Nucleus accumbens (tissue), 56 donors: ENCODE measurements around the gene CDK11B.
A peak's percentile ranks its signal among the peaks of the same experiment; 100 is the strongest.
"Not testable (repeated sequence)": the region's sequence is repeated elsewhere in the genome, so short reads cannot be mapped to it uniquely, and the experiment has no call there.

ENCODE experiments used
- DNase-seq, 56 donors: peaks; one replicate each; lab custom pipeline; 2025; lab: John Stamatoyannopoulos, UW

Gene CDK11B

GRCh38 chr1:1601564-1602303 is 57.1 kb downstream of the CDK11B start:
- DNase-seq, result no peak

- no peak for DNase-seq
Measured at GRCh38 chr1:1600861-1601563, 57.8 kb downstream of the CDK11B start.

DNA sequence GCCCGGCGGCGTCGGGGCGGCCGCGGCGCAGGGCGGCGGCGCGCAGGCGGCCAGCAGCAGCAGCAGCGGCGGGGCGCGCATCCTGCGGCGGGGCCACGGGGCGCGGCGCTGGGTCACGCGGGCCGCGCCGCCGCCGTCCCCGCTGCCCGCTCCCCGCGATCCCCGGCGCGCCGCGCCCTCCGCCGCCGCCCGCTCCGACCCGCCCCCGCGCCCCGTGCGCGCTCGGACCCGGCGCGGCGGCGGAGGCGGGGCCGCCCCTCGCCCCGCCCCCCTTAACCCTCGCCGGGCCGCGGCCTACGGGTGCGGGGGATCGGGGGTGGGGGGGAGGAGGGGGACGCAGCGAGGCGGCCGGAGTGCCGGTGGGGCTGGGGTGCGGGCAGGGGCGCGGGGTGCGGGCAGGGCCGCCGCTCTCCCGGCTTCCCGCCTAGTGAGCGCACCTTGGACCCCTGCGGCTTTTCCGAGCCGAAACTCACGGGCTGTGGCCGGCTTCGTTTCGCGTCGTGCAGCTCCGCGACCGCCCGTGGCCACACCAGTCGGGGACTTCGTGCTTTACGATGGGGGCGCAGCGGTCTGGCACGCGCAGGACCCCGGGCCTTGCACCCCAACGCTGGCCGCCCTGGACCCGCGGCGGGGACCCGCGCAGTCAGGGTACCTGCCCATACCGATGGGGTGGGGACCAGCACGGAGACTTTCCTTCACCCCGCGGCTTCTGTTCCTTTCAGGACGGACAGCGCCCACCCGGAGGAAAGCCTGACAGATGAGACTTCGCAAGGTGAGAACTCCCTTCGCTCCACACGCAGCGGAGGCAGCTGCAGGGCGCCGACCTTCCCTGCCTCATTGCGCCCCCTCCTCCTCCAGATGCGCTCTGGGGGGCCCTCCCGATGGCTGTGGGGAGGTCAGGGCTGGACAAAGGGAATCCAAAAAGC is 58.6 kb downstream of the CDK11B start, which contains the start of gene FNDC10:
FNDC10 (minus strand) TSS at position 201 of the 926 bp plus-strand sequence; CDS start at position 81, 120 bp downstream.
- no peak for DNase-seq

DNA sequence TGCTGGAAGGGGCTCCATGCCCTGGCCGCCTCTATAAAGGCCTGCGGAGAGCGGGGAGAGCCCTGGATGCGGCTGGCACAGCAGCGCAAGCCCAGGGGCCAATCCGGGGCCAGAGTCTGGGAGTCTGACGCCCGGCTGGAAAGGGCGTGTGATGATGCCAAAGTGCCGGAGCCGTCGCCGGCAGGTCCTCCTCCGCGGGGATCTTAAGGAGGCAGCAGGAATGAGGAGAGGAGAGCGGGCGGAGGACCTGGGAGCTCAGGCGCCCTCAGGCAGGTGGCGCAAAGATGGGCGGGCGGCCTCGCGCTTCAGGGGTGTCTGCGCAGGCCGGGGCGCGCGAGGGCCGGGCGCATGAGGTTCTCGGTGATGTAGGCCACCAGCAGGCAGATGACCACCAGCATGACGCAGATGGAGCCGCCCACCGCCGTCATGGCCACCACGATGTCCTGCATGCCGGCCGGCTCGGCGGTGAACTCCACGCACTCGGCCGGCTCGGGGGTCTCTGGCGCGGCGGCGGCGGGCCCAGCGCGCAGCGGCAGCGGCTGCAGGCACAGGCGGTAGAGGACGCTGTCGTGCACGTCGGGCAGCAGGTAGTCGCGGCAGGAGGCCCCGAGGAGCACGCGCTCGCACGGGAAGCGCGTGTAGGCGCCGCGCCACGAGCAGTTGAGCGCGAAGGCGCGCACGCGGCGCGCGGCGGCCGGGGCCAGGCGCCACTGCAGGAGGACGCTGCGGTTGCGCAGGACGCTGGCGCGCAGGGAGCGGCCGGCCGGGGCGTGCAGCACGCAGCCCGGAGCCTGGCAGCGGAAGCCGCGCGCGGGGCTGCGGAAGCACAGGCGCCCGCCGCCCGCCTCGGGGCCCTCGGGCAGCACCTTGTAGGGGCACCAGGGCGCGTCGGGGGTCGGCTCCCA is 59.5 kb downstream of the CDK11B start:
- DNase-seq, result peak in 2 of 56 donors; percentile 2 to 22

GRCh38 chr1:1598720-1599029 is 60.1 kb downstream of the CDK11B start:
- no peak for DNase-seq

DNA sequence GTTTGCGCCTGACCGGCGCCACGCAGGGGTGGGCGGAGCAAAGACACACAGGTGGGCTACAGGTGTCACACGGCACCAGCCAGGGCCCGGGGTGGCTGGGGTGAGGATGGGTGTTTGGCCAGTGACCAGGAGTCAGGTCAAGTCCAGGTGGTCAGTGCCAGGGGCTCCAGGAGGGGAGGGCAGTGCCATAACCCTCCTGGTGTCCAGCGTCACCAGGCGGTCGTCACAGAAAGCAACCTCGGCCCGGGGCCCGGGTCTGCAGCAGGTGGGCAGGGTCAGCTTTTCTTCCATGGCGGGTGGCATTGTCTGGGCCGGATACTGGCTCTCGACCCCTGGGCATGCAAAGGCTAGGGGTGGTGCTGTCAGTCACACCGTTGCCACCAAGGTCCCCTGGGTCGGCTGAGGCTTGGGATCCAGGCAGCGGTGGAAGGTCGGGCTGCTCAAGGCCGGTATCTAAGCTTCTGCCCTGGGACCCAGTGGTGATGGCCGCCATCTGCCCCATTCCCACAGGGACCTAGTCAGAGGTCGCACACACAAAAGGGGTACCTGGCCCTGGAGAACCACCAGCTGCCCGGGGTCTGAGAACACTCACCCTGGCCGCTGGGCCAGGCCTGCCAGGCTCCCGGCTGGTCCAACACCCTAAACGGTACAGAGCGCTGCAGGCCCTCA is 60.6 kb downstream of the CDK11B start:
- DNase-seq, result no peak

- peak in 1 of 56 donors; percentile 20 for DNase-seq
Measured at GRCh38 chr1:1597275-1597930, 61.4 kb downstream of the CDK11B start.

- no peak for DNase-seq
Measured at GRCh38 chr1:1596493-1597274, 62.1 kb downstream of the CDK11B start.

DNA sequence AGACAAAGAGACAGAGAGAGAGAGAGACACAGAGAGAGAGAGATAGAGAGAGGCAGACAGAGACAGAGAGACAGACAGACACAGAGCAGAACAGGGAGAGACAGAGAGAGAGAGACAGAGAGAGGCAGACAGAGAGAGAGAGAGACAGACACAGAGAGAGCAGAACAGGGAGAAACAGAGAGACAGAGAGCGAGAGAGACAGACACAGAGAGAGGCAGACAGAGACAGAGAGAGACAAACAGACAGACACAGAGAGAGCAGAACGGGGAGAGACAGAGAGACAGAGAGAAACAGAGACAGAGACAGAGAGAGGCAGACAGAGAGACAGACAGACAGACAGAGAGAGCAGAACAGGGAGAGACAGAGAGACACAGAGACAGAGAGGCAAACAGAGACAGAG is 63.5 kb downstream of the CDK11B start:
- DNase-seq, result not testable (repeated sequence)

DNA sequence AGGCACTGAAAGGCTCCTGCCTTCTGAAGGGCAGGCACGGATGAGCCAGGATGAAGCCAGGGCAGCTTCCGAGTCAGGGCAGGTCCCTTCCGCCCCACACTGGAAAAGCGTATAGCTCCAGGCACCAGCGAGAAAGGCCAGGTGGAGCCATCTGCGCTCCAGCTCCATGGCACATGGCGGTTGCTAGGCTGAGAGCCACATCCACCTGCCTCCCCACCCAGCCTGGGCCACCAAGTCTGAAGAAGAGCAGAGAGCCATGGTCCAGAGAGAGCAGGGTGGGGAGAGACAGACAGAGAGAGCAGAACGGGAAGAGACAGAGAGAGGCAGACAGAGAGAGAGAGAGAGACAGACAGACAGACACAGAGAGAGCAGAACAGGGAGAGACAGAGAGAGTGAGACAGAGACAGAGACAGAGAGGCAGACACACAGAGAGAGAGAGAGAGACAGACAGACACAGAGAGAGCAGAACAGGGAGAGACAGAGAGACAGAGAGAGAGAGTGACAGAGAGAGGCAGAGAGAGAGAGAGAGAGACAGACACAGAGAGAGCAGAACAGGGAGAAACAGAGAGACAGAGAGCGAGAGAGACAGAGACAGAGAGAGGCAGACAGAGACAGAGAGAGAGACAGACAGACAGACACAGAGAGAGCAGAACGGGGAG is 64.1 kb downstream of the CDK11B start:
- DNase-seq, result no peak

DNA sequence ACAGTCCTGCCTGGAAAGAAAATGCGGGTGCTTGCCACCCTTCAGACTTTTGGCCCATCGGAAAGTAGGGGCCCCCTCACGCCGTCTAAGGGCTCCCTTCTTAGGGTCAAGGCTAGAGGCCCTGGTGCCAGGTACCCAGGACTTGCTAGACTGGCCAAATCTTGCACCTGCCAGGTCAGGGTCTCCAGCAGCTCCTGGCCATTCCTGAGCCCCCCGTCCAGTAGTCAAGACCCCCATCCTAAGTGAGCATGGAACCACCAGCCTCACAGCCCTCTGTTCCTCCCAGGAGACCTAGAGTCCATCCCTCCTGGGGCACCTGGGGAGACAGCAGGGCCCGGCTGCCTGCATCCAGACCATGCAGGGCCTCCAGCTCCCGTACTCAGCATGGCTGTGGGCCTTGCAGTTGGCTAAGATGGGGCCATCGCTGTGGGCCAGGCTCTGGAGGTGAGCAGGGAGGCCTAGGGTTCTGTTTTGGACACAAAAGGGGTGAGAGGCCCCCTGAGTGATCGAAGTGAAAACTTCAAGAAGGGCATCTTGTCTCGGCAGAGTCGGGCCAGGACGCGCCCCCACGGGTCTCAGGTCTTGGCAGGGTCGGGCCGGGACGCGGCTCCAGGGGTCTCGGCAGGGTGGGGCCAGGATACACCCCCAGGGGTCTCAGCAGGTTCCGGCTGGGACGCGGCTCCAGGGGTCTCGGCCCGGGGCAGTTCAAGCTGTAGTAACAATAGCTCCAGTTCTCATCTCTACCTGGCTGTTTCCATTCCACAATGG is 64.8 kb downstream of the CDK11B start:
- no peak for DNase-seq

GRCh38 chr1:1591452-1591851 is 67.4 kb downstream of the CDK11B start:
- no peak for DNase-seq
